Measurements from ENCODE around the gene TAAR2.

TAAR2 gene

GRCh38 chr6:132666118-132666517, 42.0 kb upstream of the TAAR2 start:
- ChIA-PET POLR2A (no interaction called here), CTCF (interaction anchor here (1.1 to 1.4 kb wide), 3 partner anchors 49 to 136 kb away, joined by 3 to 10 read pairs (median 7); partner anchors contain the start of gene SLC18B1)
- no peak overlapping the region for H3K27ac ChIP-seq (ENCODE audit: extremely low read depth, low read depth, low read length)
- H3K9me3 ChIP-seq (ENCODE audit: control insufficient read depth, insufficient read depth, low read depth, low read length): no peaks in the 10 kb centered on the region
- H3K4me3 ChIP-seq (ENCODE audit: low read depth, low read length): no peak overlapping the region
- H3K36me3 ChIP-seq (ENCODE audit: control insufficient read depth in 2 of 2, insufficient read depth in 1 of 2, low read length in 2 of 2): no peaks in the 10 kb centered on the region
- no peak for TF ChIP-seq ZSCAN23 (tag by site-specific recombination; IDR thresholded peaks at IDR 0.05)
- TF ChIP-seq REPIN1 (tag by site-specific recombination; IDR thresholded peaks at IDR 0.05; ENCODE audit: low read depth): no peak
- no peak for TF ChIP-seq ZNF513 (tag by site-specific recombination; IDR thresholded peaks at IDR 0.05)
- TF ChIP-seq SETDB1 (IDR thresholded peaks at IDR 0.05; ENCODE audit: insufficient read length, low read length): no peak
- TF ChIP-seq, protein P1, sequence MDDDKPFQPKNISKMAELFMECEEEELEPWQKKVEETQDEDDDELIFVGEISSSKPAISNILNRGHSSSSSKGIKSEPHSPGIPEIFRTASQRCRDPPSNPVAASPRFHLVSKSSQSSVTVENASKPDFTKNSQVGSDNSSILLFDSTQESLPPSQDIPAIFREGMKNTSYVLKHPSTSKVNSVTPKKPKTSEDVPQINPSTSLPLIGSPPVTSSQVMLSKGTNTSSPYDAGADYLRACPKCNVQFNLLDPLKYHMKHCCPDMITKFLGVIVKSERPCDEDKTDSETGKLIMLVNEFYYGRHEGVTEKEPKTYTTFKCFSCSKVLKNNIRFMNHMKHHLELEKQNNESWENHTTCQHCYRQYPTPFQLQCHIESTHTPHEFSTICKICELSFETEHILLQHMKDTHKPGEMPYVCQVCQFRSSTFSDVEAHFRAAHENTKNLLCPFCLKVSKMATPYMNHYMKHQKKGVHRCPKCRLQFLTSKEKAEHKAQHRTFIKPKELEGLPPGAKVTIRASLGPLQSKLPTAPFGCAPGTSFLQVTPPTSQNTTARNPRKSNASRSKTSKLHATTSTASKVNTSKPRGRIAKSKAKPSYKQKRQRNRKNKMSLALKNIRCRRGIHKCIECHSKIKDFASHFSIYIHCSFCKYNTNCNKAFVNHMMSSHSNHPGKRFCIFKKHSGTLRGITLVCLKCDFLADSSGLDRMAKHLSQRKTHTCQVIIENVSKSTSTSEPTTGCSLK (tag by site-specific recombination; IDR thresholded peaks at IDR 0.05): no peak
- no peak for TF ChIP-seq ZNF747 (tag by site-specific recombination; IDR thresholded peaks at IDR 0.05)
- no peak for TF ChIP-seq ZNF239 (tag by site-specific recombination; IDR thresholded peaks at IDR 0.05)
- TF ChIP-seq ZNF830 (tag by site-specific recombination; IDR thresholded peaks at IDR 0.05; ENCODE audit: low read depth): no peak
- no peak for TF ChIP-seq ZNF2 (tag by site-specific recombination; IDR thresholded peaks at IDR 0.05)
- no peaks in the 10 kb centered on the region for H3K4me1 ChIP-seq (ENCODE audit: control insufficient read depth, insufficient read depth, low read length)

GRCh38 chr6:132664309-132665034, 40.4 kb upstream of the TAAR2 start:
- TF ChIP-seq ELK4 (IDR thresholded peaks at IDR 0.05; ENCODE audit: borderline replicate concordance, low read depth, low read length): no peak
- TF ChIP-seq ZBTB1 (tag by site-specific recombination; IDR thresholded peaks at IDR 0.05): no peak
- peak; percentile 96 for TF ChIP-seq ZNF416 (tag by site-specific recombination; IDR thresholded peaks at IDR 0.05)
- no peak for TF ChIP-seq ZNF2 (tag by site-specific recombination; IDR thresholded peaks at IDR 0.05)
- Histone ChIP-seq H3K27ac (ENCODE audit: extremely low read depth, low read depth, low read length) (no peak overlapping the region), H3K36me3 (ENCODE audit: control insufficient read depth in 2 of 2, insufficient read depth in 1 of 2, low read length in 2 of 2) (no peaks in the 10 kb centered on the region), H3K9me3 (ENCODE audit: control insufficient read depth, insufficient read depth, low read depth, low read length) (no peaks in the 10 kb centered on the region), H3K4me3 (ENCODE audit: low read depth, low read length) (no peak overlapping the region), H3K4me1 (ENCODE audit: control insufficient read depth, insufficient read depth, low read length) (no peaks in the 10 kb centered on the region)
- CTCF ChIA-PET: interaction anchor here (0.6 kb wide), 1 partner anchor 86 kb away, joined by 3 read pairs; no protein-coding TSS in a partner anchor
- POLR2A ChIA-PET: no interaction called here

DNA sequence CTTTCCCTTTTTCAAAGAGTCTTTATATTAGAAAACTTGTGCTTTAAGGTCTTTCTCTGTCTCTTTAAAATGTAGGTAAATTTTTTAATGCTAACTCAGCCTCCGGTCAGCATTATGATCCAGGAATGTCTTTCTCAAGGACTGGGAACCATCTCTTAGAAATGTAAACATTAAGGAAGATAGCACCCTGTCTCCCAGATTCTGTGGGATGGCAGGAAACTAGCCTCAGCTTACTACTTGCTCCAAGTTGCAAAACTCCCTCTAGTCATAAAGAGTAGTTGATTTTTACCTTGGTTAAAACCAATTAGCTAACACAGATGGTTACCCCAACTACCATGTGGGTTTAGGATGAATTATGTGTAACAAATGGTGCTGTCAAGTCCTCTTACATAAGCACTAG, 39.6 kb upstream of the TAAR2 start:
- Histone ChIP-seq H3K9me3 (ENCODE audit: control insufficient read depth, insufficient read depth, low read depth, low read length) (no peaks in the 10 kb centered on the region), H3K27ac (ENCODE audit: extremely low read depth, low read depth, low read length) (no peak overlapping the region), H3K4me1 (ENCODE audit: control insufficient read depth, insufficient read depth, low read length) (no peaks in the 10 kb centered on the region), H3K4me3 (ENCODE audit: low read depth, low read length) (no peak overlapping the region), H3K36me3 (ENCODE audit: control insufficient read depth in 2 of 2, insufficient read depth in 1 of 2, low read length in 2 of 2) (no peaks in the 10 kb centered on the region)
- TF ChIP-seq ZNF362 (tag by site-specific recombination; IDR thresholded peaks at IDR 0.05) (no peak), ZNF692 (tag by site-specific recombination; IDR thresholded peaks at IDR 0.05) (no peak), ZBTB21 (tag by site-specific recombination; IDR thresholded peaks at IDR 0.05) (no peak), SCRT1 (tag by site-specific recombination; IDR thresholded peaks at IDR 0.05; ENCODE audit: borderline replicate concordance) (no peak), PATZ1 (tag by site-specific recombination; IDR thresholded peaks at IDR 0.05) (no peak), ZNF623 (tag by site-specific recombination; IDR thresholded peaks at IDR 0.05) (no peak), ZNF658 (tag by site-specific recombination; IDR thresholded peaks at IDR 0.05) (no peak), SETDB1 (IDR thresholded peaks at IDR 0.05; ENCODE audit: insufficient read length, low read length) (no peak), PBX3 (CRISPR knock-in tag; IDR thresholded peaks at IDR 0.05) (no peak)
- ChIA-PET POLR2A (no interaction called here), CTCF (no interaction called here)
